HPDE6-E6E7 (cell line): ENCODE results near the gene TAAR5.
"Not testable (repeated sequence)": the region's sequence is repeated elsewhere in the genome, so short reads cannot be mapped to it uniquely, and the experiment has no call there.

Experiments used
- DNase-seq: peaks from one replicate; pipeline ENCODE4 v3.0.0; 2011; ENCODE audit warnings: missing footprints; ENCODE audit errors: extremely low spot score

Gene TAAR5, protein sequence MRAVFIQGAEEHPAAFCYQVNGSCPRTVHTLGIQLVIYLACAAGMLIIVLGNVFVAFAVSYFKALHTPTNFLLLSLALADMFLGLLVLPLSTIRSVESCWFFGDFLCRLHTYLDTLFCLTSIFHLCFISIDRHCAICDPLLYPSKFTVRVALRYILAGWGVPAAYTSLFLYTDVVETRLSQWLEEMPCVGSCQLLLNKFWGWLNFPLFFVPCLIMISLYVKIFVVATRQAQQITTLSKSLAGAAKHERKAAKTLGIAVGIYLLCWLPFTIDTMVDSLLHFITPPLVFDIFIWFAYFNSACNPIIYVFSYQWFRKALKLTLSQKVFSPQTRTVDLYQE

DNA sequence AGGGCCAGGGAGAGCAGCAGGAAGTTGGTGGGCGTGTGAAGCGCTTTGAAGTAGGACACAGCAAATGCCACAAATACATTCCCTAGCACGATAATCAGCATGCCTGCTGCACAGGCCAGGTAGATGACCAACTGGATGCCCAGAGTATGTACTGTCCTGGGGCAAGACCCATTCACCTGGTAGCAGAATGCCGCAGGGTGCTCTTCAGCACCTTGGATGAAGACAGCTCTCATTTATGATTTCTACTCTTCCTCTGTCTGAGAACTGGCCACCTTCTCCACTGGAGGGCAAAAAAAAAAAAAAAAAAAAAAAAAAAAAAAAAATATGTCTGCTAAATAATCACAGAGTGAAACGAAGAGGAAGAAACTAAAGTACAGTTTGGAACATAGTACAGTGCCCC lies at the start of gene TAAR5:
Gene TAAR5 (minus strand): TSS at position 288 of the 400 bp plus-strand sequence. CDS start 55 bp downstream, at position 233.
- DNase-seq, result no peak

DNA sequence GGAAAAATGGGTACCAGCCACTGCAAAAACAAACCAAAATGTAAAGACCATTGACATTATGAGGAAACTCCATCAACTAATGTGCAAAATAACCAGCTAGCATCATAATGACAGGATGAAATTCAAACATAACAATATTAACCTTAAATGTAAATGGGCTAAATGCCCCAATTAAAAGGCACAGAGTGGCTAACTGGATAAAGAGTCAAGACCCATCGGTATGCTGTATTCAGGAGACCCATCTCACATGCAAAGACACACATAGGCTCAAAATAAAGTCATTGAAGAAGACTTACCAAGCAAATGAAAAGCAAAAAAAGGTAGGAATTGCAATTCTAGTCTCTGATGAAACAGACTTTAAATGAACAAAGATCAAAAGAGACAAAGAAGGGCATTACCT lies 47.6 kb upstream of the TAAR5 start:
- DNase-seq, result not testable (repeated sequence)

DNA sequence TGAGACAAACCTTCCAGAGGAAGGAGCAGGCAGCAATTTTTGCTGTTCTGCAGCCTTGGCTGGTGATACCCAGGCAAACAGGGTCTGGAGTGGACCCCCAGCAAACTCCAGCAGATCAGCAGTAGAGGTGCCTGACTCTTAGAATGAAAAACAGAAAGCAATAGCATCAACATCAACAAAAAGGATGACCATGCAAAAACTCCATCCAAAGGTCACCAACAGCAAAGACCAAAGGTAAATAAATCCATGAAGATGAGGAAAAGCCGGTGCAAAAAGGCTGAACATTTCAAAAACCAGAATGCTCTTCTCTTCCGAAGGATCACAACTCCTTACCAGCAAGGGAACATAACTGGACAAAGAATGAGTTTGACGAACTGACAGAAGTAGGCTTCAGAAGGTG lies 46.4 kb upstream of the TAAR5 start:
- DNase-seq, result not testable (repeated sequence)

DNA sequence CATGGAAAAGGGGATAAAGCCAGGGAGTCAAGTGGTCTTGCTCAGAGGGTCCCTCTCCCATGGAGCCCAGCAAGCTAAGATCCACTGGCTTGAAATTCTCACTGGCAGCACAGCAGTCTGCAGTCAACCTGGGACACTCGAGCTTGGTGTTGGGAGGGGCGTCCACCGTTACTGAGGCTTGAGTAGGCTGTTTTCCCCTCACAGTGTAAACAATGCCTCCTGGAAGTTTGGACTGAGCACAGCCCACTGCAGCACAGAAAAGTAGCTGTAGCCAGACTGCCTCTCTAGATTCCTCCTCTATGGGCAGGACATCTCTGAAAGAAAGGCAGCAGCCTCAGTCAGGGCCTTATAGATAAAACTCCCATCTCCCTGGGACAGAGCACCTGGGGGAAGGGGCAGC lies 45.7 kb upstream of the TAAR5 start:
- DNase-seq, result not testable (repeated sequence)

DNA sequence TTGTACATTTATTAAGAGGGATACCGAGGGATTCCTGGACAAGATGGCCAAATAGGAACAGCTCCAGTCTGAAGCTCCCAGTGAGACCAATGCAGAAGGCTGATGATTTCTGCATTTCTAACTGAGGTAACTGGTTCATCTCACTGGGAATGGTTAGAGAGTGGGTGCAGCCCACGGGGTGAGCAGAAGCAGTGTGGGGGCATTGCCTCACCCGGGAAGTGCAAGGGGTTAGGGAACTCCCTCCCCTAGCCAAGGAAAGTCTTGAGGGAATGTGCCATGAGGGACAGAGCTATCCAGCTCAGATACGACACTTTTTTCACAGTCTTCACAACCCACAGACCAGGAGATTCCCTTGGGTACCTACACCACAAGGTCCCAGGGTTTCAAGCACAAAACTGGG lies 45.3 kb upstream of the TAAR5 start:
- no peak for DNase-seq

DNA sequence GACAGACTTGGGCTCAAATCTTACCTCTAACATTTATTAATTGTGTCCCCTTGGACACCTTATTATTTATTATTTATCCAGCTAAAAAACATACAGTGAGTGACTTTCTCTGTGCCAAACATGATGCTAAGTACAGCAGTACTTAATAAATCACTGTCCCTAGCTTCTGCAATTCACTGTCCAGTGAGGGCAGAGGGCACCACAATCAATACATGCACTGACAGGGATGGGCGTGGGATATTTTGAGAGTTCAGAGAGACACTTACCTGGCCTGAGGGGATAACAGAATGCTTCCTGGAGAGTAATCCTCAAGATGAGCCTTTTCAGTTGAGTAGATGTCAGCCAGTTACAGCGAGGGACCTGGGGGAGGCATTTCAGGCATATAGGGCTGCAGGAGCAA lies 43.8 kb upstream of the TAAR5 start:
- DNase-seq, result no peak

DNA sequence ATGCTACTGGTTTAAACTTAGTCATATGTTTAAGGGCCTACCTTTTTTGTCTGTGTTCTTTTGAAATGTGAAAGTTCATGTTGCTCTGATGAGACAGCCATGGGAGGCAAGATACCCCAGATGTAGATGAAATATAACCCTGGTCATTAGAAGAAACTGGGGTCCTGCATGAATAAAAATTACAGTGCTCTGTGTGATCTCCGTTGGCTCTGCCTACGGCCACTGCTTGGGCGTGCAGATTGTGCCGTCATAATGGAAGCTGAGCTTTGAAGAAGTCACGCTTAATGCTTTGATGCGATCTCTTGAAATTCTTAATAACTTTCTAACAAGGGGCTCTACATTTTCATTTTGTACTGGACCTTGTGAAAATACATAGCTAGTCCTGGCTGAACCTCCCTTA lies 34.6 kb upstream of the TAAR5 start, which contains the start of gene TAAR2:
Gene TAAR2 (minus strand): TSS at position 101 of the 400 bp plus-strand sequence. CDS start 0 bp downstream, at position 101.
- DNase-seq, result no peak

DNA sequence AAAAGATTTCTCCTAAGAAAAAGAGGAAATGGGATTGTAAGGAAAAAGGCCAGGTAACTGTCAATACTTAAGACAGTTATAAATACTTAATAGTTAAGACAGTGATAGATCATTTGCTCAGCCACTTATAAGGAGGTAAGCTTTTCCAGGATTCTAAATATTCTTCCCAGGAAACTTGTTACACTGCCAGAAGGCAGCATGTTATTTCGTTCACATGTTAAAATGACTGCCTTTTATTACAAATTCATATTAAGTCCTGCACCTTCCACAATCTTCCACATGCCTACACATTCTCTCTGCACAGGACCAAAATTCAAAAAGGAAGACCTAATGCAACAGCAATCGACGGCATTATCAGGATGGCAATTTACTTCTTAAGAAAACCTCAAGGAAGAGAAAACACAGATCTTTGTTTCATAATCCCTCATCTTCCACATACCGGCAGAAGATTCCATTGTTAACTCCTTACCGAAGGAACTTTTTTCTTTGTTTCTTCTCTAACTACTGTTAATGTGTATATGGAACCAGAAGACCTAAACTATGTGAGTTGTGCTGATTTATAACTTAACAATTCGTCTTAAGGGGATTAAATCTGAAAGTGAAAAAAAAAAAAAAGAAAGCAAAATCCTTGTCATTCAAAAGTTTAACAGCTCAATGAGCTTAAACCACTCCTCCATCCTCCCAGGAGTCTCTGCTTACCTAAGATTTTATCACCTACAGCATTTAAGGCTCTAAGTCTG lies 33.7 kb upstream of the TAAR5 start:
- DNase-seq, result no peak

DNA sequence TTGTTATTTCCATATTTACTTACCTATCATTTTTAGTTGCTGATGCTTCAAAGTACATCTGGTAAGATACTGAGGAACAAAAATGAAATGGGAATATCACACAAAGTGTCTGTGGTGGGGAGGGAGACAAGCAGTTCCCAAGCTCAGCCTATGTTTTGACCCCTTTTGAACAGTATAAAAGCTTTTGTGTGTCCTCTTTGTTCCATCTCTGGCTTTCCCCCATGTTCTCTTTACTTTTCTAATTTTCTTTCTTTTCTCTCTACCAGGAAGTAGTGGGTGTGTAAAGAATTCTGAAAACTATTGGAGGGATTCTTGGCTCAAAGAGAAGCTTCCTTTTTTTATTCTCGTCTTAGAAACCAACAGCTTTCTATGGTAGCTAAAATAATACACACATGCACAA lies 27.1 kb upstream of the TAAR5 start:
- no peak for DNase-seq

DNA sequence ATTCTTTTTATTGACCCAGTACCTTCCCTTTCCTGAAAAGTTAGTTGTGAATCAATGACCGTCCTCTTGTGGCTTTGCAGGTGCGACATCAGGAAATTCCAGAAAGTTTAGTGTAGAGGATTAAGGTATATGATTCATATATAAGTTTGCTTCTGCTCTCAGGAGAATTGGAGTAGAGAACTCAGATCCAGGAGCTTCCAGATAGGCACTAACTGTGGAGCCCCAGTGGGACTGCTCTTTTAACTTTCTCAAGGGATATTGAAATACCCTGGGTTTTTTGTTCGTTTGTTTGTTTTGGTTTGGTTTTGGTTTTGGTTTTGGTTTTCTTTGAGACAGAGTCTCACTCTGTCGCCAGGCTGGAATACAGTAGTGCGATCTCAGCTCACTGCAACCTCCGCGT lies 25.0 kb upstream of the TAAR5 start:
- DNase-seq, result peak; percentile 54

DNA sequence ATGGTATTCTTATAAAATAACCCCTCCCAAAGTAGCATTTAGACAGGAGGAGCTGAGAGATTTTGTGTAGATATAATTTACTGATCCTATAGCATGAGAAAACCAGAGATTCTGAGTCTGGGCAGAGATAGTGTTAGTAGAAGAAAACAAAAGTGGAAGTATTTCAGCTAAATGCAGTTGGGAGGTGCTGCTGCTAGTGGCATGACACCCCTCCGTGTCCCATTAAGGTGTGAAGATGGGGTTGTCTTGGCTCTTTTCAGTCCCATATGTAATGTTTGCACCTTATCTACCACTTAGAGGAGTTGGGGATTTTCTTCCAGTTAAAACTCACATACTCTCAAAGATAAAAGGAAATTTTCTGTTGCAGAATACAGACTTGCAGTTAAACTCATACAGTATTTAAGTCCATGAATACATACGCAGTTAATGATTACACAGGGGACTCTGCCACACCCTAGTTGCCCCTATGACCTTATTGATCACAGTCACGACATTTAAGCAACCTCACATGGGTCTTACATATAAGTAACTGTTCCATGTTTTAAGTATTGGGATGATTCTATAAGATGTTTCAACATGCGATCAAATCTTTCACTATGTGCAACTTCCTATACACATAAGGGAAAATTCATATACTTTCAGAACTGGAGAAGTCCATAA lies 23.0 kb upstream of the TAAR5 start:
- no peak for DNase-seq

DNA sequence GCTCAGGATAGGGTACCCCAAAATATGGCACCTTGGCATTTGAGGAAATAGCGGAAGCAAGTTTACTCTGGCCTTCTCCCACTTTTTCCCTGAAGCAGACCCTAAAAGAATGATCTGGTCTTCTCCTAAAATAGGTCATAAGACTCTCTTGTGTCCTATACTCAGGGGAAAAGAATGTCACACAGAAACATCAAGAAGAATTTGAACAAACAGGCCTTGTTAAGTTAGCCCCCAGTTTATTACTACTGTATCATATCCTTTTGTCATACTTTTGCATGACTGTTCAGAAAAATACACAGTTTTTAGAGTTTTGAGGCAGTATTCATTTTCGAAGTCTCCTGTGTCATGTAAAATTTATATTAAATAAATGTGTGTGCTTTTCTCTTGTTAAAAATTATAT lies 22.1 kb upstream of the TAAR5 start:
- no peak for DNase-seq

DNA sequence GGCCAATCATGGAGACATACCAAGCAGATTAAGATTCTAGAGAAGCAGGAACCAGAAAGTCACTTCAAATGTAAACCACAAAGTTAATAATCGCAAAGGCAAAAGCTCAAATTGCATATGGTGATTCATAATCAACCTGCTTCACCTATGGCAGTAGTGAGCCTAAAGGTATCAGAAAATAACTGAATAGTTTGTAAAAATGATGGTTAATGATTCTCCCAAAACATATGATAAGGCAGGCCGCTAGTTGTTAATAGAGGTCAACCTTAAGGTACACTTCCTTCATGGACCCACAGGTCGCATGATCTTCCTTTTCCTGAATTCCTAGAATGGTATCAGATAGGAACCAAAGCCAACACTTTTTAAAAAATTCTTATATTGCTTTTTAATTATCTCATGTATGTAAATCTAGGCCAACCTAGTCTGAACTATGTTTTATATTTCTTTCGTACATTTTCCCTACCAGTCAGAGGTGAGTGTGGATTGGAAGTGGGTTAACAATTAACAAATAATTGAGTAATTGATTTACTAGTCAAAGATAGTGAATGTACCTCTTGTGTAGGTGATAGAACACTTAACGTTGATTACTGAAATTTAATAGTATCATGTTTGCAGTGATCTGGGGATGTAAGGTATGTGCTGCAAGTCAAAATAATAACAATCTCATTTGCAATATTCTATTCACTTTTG lies 18.1 kb upstream of the TAAR5 start:
- no peak for DNase-seq

DNA sequence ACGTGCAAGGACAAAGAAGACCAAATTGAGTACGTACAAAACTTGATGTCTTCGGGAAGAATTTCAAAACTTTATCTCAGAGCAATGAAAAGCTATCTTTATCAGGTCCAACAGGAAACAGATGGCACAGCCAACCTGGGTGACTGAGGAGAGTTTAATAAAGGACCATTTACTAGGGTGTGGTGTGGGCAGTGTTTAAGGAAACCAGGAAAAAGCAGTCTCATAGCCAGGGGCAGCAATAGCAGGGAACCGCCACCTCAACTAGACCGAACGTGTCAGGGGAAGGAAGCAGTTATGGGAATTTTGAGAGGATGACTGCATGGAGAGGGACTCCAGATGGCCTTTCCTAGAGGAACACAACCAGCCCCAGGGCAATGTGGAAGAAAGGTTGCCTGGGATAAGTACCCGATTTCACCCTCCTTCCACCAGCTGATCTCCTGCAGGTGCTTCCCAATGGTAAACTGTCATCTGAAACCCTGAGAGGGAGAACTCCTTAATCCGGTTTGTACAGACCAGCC lies 15.2 kb upstream of the TAAR5 start:
- no peak for DNase-seq

DNA sequence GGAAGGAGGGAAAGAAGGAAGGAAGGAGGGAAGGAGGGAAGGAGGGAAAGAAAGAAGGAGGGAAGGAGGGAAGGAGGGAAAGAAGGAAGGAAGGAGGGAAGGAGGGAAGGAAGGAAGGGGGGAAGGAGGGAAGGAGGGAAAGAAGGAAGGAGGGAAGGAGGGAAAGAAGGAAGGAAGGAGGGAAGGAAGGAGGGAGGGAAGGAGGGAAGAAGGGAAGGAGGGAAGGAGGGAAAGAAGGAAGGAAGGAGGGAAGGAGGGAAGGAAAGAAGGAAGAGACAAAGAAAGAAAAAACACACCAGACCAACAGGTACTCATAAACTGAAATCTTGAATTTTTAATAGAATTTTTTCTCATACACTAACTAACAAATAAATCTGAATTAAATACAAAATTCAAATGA lies 11.4 kb upstream of the TAAR5 start:
- not testable (repeated sequence) for DNase-seq

DNA sequence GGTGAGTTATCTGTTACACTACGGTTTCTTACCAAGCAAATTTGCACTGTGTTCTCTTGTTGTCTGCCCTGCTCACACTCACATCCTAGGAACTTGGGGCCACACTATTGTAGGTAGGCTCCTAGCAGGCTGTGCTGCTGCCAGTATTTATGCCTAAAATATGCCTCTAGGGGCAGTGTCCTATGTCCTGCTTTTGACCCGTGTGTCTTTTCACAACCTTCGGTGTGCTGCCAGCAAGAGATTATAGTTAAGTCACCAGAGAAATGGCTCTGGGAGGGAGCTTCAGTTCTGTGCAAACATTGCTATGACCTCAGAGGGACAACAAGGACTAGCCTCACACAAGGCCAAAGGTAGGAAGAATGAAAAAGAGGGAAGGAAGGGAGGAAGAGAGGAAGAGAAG lies 8.9 kb upstream of the TAAR5 start:
- peak; percentile 23 for DNase-seq

DNA sequence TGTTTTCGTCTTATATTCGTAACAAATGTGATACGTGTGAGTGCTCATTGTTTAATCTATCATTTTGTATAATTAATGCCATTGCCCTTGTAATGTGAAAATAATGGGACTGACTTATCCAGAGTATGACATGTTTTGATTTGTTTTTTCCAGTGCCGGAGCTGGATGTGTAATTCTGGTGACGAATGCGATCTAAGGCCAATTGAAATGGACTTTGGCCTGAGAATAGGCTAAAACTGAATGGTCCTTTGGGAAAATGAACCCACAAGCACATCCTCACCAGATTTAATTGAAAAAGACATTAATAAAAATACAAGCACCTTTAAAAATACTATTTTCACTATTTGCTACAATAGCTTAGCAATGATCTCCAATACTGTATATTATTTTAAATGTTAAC lies 6.7 kb upstream of the TAAR5 start:
- no peak for DNase-seq

DNA sequence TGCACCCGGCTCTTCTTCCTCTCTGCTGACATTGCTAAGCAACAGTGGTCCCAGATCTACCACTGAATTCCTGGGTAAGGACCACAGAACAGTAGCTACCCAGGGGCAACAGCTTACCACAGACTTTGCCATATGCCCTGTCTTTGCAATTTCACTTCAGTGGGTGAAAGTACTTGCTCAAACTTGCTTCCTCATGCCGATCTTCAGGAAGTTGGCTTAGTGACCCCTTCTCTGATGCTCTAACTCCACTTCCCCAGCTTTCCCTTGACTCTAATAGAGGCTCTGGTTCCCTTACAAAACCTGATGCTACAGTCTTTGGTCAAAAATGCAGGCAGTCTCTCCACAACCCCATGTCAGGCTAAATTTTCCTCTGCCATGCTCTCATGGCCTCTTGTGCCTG lies 3.3 kb upstream of the TAAR5 start:
- no peak for DNase-seq

DNA sequence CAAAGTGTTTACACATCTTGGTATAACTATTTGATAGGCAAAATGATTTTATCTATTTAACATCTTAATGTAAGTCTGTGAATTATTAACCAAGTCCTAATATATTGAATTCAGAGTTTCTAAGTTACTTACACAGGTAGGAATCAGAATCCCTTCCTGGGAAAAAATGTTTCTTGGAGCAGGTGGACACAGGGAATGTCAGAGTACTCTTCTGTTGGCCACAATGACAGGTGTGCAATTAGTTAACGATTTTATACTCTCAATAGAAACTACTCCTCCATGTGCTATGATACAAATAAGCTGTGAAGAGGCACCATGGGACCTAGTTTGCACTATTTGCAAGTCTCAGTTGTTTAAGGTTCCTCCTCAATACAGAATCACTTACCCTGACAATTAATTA lies 821 bp upstream of the TAAR5 start:
- no peak for DNase-seq

DNA sequence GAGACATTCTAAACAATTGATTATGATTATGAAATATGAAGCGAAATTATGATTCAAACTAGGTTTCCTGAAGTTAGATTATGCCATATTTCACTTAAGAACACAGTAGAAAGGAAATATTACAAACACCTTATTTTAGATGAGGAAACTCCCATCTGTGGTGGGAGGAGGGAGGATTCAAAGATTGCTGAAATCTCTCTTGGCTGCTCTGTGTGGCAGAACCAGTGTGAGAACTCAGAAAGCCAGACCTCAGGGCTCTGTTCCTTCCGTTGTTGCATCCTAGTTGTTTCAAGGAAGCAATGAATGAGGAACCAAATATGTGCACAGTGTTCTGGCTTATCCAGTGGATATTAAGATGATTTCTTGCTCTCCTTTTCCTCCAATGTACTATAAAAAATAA lies 2.1 kb downstream of the TAAR5 start:
- no peak for DNase-seq

DNA sequence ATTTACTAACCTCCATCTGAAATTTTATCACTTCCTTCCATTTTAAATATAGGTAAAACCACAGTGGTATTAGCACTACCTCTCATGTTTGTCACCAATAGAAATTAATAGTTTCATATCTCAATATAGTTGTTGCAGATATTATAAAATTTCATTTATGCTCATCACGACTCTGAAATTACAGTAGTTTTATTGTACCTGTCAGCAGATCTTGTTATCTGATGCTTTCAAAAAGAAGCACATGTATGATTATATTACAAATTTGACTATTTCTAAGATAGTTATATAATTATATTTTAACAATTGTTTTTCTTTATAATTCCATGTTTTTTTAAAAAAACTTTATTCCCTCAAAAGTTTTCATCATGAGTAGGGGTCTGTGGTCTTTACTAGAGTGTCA lies 4.8 kb downstream of the TAAR5 start:
- no peak for DNase-seq

DNA sequence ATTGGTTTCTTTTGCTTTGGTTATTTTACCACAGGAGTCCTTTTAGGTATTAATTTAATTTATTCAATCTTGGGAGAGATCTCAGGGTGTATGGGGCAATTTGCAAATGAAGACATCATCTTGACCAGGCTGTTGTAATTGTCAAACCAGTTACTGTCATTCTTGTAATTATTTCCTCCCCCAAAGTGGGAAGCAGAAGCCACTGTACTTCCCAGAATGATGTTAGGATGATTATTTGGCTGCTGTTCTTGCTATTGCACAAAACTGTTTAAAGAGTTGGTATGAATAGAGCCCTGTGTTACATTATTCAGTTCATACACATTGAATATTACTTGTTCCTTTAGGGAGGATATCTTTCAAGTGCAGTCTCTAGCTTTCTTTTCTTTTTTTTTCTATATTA lies 17.8 kb downstream of the TAAR5 start:
- DNase-seq, result no peak
